GM21619 (cell line): ENCODE measurements around the gene FANCM.

Source experiments
- ATAC-seq: cut with Tn5 transposase; IDR thresholded peaks from one replicate; pipeline ENCODE4 v1.9.1; 2021; ENCODE audit not compliant: unreplicated experiment

Gene FANCM, protein sequence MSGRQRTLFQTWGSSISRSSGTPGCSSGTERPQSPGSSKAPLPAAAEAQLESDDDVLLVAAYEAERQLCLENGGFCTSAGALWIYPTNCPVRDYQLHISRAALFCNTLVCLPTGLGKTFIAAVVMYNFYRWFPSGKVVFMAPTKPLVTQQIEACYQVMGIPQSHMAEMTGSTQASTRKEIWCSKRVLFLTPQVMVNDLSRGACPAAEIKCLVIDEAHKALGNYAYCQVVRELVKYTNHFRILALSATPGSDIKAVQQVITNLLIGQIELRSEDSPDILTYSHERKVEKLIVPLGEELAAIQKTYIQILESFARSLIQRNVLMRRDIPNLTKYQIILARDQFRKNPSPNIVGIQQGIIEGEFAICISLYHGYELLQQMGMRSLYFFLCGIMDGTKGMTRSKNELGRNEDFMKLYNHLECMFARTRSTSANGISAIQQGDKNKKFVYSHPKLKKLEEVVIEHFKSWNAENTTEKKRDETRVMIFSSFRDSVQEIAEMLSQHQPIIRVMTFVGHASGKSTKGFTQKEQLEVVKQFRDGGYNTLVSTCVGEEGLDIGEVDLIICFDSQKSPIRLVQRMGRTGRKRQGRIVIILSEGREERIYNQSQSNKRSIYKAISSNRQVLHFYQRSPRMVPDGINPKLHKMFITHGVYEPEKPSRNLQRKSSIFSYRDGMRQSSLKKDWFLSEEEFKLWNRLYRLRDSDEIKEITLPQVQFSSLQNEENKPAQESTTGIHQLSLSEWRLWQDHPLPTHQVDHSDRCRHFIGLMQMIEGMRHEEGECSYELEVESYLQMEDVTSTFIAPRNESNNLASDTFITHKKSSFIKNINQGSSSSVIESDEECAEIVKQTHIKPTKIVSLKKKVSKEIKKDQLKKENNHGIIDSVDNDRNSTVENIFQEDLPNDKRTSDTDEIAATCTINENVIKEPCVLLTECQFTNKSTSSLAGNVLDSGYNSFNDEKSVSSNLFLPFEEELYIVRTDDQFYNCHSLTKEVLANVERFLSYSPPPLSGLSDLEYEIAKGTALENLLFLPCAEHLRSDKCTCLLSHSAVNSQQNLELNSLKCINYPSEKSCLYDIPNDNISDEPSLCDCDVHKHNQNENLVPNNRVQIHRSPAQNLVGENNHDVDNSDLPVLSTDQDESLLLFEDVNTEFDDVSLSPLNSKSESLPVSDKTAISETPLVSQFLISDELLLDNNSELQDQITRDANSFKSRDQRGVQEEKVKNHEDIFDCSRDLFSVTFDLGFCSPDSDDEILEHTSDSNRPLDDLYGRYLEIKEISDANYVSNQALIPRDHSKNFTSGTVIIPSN (N-terminal part only)

DNA sequence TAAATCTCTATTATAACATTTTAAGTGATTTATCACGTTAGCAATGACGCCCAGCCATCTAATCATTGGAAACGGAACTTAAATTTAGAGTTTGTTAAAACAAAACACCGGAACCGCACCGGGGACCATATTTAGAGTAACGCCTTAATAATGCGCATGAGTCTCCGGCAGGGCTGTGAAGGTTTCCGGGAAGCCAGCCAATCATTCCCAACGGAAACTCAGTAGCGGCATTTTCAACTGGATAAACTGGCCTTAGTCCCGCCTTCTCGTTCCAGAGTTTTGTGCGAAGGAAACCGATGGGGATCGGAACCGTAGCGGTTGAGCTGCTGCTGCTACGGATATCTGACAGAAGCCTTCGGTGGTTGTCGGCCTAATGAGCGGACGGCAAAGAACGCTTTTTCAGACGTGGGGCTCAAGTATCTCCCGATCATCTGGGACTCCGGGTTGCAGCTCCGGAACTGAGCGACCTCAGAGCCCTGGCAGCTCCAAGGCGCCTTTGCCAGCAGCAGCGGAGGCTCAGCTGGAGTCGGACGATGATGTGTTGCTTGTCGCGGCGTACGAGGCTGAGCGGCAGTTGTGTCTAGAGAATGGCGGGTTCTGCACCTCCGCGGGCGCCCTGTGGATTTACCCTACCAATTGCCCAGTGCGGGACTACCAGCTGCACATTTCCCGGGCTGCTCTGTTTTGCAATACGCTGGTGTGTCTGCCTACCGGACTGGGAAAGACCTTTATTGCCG lies at the start of gene FANCM:
Gene FANCM, plus strand, starts transcription at position 272 of the 737 bp plus-strand sequence. Its CDS starts 102 bp downstream, at position 374.
- peak; percentile 37 for ATAC-seq

DNA sequence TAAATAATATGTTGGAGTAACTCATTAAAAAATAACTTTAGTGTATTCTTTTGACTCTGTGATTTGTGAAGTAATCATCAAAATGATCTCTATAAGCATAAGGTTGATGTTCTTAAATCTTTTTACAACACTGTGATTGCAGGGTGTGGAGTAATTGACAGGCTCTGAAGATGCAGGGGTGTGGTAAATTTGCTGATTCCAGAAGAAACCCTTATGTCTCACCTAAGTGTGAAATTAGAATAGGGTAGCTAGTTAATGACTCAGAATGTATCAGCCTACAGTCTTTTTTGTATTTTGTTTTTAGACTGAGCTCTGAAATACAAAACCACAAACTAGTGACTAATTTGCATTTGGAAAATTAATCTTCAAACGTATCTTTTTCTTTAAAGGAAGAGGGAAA lies 45.9 kb upstream of the FANCM start:
- ATAC-seq, result peak; percentile 80

DNA sequence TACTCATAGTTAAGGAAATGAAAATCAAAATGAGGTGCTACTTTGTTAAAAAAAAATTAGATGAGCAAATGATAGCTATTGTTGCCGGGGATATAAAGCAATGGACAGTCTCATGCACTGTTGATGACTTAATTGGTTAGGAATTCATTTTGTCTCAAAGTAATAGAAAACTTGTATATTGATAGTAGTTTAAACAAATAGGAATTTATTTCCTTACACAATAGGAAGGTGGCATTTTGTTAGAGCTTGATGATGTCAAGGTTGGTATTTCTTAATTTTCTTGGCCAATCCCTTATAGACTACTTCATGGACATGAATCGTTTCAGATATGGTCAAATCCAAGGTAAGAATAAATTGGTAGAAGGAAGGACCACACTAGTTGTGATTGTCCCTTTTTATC lies 44.0 kb upstream of the FANCM start:
- no peak for ATAC-seq

DNA sequence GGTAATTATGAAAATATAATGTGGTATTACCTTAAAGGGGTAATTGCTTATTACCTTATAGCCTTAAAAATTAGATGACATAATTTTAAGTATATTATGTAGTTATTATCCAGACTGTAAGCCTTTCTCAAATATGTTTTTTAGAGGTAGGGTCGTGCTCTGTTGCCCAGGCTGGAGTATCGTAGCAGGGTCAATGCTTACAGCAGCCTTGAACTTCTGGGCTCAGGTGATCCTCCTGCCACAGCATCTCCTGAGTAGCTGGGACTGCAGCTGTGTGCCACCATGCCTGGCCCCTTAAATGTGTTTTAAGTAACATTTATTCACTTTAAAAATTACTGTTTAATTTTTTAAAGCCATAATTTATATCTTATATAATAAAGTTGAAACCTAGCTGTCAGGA lies 41.5 kb upstream of the FANCM start:
- no peak for ATAC-seq

DNA sequence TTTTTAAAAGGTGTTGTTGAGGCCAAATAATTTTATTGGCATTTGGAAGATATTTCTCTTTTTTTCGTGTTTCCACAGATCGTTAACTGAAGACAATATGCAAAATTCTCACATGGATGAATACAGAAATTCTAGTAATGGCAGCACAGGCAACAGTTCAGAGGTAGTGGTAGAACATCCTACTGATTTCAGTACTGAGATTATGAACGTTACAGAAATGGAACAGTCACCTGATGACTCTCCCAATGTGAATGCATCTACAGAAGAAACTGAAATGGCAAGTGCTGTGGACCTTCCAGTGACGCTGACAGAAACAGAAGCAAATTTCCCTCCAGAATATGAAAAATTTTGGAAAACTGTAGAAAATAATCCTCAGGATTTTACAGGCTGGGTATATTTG lies 40.6 kb upstream of the FANCM start:
- no peak for ATAC-seq

DNA sequence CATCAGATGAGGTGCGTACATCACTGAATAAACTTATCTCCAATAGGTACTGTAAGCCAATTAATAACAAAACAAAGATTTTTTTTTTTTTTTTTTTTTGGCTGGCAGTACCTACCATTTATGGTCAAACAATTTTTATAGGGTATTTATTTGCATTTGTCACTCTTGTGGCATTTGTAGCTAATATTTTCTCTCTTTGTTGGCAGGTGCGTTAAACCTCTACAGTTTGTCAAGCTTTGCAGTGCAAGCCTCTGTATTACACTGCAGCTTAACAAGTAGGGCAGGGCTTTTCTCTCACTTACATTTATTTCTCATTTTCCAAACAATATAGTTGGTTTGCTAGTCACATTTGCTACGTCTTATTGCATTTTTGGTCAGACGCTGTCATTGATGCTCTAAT lies 39.5 kb upstream of the FANCM start:
- no peak for ATAC-seq

DNA sequence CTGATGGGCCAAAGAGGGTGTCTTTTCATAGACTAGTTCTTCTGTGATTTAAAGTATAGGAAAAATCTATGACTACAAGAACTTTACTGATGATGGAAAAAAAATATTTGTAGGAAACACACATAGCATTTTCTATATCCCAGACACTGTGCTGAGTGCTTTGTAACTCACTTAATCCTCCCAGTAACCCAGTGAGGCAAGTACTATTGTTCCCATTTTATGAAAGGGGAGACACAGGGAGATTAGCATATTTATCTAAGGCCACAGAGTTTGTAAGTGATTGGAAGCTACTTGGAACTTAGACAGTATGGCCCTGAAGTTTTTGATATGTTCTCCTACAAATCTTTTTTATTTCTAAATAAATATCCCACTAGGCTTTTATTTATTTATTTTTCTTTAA lies 31.9 kb upstream of the FANCM start:
- no peak for ATAC-seq

DNA sequence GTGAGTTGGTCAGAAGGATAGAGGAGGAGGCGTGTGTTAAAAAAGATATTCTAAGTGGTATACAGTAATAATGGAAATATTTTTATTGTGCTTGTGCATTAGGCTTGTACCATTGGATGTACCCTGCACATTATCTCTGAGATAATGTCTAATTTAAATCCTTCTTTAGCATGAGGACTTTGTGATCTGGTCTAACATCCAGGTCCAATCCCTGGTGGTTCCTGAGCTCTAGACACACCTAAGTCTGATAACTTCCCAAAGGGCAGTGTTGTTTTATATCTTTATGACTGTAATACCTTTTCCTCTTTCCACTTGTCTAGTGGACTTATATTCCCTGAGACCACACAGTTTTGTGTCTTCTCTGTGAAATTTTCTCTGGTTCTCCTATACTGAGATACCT lies 31.2 kb upstream of the FANCM start:
- no peak for ATAC-seq

DNA sequence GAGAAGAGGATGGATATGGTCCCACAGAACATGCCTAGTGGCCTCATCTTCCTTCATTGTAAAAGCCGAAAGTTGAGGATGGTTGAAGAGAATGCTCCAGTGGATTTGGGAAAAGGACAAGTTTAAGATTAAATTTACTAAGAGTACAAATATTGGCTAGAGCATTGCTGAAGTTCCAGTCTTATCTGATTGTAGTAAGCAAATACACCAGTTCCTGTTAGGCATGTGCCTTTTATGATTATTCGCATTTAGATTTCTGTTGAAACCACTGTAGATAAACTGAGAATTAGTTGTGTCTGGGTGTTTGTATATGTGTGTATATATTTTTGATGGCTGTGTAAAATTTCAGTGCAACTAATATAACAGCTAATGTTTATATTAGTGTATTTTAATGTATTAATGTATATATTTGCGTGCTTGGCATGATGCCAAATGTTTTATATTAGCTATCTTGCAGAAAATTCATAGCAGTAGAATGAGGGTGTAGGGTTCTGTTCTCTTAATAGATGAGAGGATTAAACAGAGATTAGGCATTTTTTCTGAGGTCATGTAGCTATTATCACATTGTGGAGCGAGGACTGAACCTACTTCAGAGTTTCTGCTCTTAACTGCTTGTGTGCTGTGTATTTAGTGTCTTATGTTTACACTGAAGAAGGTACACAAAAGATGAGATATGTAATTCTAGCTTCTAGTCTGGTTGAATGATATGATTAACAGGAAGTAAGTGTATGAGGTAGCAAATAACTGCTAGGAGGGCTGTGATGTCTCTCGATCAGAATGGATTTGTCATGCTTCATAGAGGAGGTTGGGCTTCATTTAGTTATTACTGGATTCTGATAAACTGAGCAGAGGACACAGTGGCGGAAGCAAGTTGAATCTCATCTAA lies 22.6 kb upstream of the FANCM start:
- ATAC-seq, result no peak

DNA sequence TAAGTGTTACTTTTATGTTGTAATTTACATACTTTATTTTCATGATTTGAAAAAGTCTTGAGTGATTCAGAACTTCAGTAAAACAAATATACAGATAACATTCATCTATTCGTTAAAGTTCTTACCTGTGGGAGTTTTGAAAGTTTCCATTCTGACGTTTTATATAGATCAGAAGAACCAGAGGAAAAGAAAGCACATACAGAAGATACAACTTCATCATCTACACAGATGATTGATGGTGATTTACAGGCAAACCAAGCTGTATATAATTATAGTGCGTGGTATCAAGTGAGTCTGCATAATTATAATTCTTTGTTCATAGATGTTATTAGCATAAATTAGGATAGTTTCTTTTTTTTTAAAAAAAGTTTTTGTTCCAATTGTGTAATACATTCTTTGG lies 21.4 kb upstream of the FANCM start:
- ATAC-seq, result no peak

DNA sequence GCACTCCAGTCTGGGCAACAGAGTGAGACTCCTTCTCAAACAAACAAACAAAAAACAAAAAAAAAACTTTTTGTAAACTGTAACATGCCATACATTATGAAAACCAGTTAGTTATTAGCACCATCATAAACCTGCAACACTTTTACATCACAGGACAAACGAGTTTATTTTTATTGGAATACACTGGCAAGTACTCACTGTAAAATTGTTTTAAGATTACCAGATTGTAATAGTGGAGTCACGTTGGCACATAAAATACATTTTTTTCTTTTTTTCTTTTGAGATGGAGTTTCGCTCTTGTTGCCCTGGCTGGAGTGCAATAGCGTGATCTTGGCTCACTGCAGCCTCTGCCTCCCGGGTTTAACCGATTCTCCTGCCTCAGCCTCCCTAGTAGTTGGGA lies 17.1 kb upstream of the FANCM start:
- no peak for ATAC-seq

DNA sequence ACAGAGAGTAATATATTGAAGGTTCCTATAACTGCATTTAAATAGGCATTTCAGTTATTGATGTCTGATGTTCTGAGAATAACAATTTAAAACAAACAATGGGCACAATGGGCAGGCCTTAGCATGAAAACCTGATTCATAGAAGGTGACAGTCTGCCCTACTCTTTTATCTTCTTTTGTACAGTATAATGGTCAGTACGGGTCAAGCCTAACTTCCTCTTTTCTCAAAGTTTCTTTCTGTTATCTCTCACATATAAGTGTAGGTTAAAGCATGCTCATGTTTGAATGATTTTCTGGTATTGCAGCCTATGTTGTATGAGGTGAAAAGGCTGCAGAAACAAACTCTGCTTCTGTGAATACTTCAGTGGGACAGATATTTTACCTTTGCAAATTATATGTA lies 15.6 kb upstream of the FANCM start:
- ATAC-seq, result no peak

DNA sequence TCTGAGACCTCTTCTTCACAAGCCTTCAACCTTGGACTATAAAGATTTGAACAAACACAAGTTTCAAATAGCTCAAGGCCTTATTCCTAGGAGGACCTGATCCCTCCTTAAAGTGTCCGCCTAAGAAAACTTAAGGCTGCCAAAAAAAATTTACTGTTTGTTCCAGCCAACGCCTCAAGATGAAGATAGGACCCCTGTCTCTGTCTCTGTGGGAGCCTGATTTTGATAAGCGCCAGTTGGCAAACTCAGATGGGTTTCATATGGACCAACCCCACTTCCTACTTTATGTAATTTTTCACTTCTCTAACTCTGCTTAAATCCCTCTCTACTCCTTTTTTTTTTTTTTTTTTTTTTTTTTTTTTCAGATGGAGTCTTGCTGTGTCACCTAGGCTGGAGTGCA lies 12.5 kb upstream of the FANCM start:
- ATAC-seq, result no peak

DNA sequence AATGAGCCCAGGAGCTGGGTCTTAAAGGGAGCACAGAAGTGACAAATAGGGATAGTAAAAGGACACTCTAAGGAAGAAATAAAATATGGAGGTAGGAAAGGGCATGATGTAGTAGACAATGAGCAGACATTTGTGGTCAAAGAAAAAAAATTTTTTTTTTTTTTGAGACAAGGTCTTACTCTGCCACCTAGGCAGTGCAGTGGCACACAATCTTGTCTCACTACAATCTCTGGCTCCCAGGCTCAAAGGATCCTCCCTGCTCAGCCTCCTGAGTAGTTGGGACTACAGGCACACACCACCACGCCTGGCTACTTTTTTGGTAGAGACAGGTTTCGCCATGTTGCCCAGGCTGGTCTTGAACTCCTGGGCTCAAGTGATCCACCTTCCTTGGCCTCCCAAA lies 10.0 kb upstream of the FANCM start:
- ATAC-seq, result no peak

DNA sequence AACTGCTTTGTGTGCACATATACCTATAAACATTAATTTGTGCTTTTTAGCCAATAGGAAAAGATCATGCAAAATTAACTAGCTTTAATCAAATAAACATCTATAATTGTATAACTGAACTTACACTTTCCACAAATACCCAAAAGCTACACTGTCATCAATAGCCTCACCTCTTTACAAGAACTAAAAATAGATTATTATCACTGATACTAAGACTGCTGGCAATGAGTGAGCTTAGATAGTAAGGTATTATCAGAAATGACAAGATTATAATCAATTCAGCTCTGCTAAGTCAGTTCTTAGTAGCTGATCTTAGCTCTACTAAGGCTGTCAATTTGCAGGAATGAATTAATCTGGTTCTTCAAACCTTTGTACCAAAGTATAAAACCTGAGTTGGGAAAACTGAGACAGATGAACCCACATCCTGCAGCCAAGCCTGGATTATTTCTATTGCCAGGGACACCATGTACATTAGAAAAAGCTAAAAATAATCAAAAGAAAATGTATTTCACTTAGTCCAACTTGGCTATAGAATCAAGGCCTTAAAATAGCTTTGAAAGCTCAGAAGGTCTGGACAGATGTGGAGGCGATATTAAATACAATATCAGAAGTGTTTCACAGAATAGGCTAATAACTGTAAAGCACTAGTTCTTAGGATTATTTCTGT lies 6.6 kb upstream of the FANCM start:
- no peak for ATAC-seq

DNA sequence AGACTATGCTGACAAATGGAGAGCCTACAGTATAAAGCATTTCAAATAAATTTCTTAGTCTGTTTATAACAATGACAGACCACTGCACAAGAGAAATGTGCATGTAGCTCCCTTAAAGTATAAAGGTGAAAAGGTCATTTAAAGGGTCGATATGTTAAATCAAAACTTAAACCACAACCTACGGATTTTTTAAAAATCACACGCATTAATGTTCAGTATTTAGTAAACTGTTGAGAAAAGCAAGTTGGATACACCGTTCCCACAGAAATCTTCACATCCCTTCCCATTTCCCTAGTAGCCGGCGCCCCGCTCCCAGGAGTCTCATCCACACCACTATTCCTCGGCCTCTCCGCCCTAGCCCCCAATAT lies 2.1 kb upstream of the FANCM start:
- no peak for ATAC-seq

DNA sequence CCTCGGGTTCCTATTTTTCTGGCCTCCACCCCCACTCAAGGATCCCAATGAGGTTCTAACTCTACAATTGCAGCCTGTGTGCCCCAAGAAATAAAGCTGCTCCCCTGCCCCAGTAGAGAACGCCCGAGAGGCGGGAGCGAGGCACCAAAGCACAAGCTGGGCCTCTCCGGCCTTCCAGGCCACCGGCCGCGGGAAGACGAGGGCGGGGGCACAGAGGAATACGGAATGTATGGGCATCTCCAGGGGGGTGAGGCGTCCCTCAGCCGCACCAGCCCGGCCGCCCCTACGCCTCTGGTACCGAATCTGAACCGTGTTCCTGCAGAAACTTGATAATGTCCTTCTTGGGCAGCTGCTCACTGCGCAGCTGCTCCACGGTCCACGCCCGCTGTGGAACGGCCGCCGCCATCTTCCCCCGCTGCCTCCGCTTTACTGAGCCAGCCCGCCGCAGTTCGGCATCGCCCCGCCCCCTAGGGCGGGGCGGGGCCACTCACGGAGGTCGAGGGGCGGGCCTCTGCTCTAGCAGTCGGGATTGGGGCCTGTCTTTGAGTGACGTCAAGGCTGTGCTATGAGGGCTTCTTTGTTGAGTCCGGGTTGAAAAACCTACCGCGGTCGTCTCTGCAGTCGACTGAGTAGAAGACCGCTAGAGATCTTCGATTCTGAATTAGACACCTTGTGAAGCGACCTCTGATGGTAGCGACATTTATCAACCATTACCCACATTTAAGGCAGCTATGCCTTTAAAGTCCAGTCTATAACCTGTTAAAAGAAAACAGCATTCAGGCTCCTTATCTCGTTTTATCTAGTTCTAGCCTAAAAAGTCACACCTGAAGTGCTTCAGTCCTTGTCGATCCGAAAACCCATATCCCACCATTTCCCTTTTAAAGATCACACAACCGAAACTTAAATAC lies 1.4 kb upstream of the FANCM start, which contains the start of gene FKBP3:
Gene FKBP3, minus strand, starts transcription at position 431 of the 908 bp plus-strand sequence. Its CDS starts 25 bp downstream, at position 406.
- peak; percentile 88 for ATAC-seq

DNA sequence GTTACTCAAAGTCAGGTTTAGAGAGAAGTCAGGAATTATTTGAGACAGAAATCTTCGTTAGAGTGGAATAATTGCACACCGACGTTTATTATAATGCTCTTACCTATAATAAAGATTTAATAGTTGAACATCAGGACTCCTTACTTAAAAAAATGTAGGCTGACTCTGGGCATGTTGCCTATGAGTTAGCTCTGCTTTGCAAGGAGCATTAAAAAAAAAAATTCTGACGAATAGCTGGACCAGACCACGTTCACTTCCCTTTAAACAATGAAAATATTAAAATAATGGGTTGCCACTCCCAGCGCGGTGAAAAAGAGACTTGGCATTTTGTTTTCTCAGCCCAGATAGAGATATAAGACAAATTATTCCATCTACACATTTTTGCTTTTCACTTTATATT lies 574 bp upstream of the FANCM start:
- no peak for ATAC-seq
